Testis (tissue), 2 donors: ENCODE data around the gene CDSN.

Experiments used
- CTCF ChIP-seq, 3 experiments: fragments of 450-650 bp in 2 of 3; fragments of 200-600 bp in 1 of 3; sonication (generic) in 1 of 3; IDR thresholded peaks; one replicate each; pipeline ENCODE4 v1.5.1; 2016 to 2019; ENCODE audit warnings: antibody characterized with exemption in 3 of 3, mild to moderate bottlenecking in 2 of 3, moderate library complexity in 1 of 3
- POLR2A ChIP-seq: fragments of 450-650 bp; IDR thresholded peaks from one replicate; pipeline ENCODE4 v1.6.1; 2017; ENCODE audit warnings: antibody characterized with exemption, mild to moderate bottlenecking, moderate library complexity

- TF ChIP-seq CTCF (IDR thresholded peaks at IDR 0.05) = no peak
- TF ChIP-seq POLR2A = no peak
Measured at GRCh38 chr6:31169123-31169857, 49.0 kb upstream of the CDSN start.
